Stomach (tissue), 9 donors: ENCODE measurements around the gene TSPAN12. TPM values are rescaled to one million over a fixed set of nuclear protein-coding genes. Genes with fewer than 3 reads are reported as not detected.

Experiments used
- DNase-seq, 2 donors: peaks; one replicate each; pipeline versions ENCODE4 v3.0.0 to v3.0.0-alpha.2; 2013 to 2019
- H3K27ac ChIP-seq, 5 donors: fragments of 200-600 bp in 4 of 5; sonication (generic) in 4 of 5; one replicate each; pipeline ENCODE4 v1.5.1; 2013 to 2019; ENCODE audit warnings: mild to moderate bottlenecking in 1 of 5, moderate library complexity in 1 of 5
- H3K27me3 ChIP-seq, 3 donors: fragments of 200-600 bp; sonication (generic); one replicate each; pipeline ENCODE4 v1.5.1; 2017 to 2019; ENCODE audit warnings: mixed run types in 1 of 3
- H3K36me3 ChIP-seq, 4 donors: fragments of 200-600 bp; sonication (generic); 1 replicate in 3 of 4; 2 replicates in 1 of 4; pipeline ENCODE4 v1.5.1; 2016 to 2019
- H3K4me1 ChIP-seq, 4 donors: fragments of 200-600 bp; sonication (generic); one replicate each; pipeline ENCODE4 v1.5.1; 2016 to 2019
- H3K4me3 ChIP-seq, 4 donors: fragments of 200-600 bp; sonication (generic) in 3 of 4; one replicate each; pipeline ENCODE4 v1.5.1; 2016 to 2019; ENCODE audit warnings: mild to moderate bottlenecking in 1 of 4
- H3K9me3 ChIP-seq, 4 donors: fragments of 200-600 bp; sonication (generic); one replicate each; pipeline ENCODE4 v1.5.1; 2016 to 2019
- EP300 ChIP-seq: sonication (generic); formaldehyde crosslinking; IDR thresholded peaks from one replicate; pipeline ENCODE4 v1.6.1; 2017; ENCODE audit warnings: antibody characterized with exemption
- POLR2A ChIP-seq, 4 donors: fragments of 450-650 bp; IDR thresholded peaks; one replicate each; pipeline ENCODE4 v1.6.1; 2016; ENCODE audit warnings: antibody characterized with exemption in 4 of 4, control low read depth in 2 of 4, mild to moderate bottlenecking in 1 of 4, moderate library complexity in 1 of 4
- POLR2AphosphoS5 ChIP-seq, 3 donors: sonication (generic); formaldehyde crosslinking; IDR thresholded peaks; one replicate each; pipeline ENCODE4 v1.6.1; 2016; ENCODE audit warnings: antibody characterized with exemption in 3 of 3
- WGBS, 5 donors: extraction: QIAGEN DNeasy Blood & Tissue Kit in 3 of 5; methylation state at CpG; one replicate each; pipeline versions ENCODE4 v1.1.5 to v1.1.7; 2013 to 2018; 5-methylcytosine and 5-hydroxymethylcytosine counted together
- intact Hi-C: fragments of 100-400 bp; cut with DNase I; formaldehyde crosslinking; loops from one replicate; pipeline ENCODE4 v1.15.1; 2023; ENCODE audit warnings: low total_unique reads
- polyA plus RNA-seq, 3 donors: library from polyadenylated mRNA; stranded (reverse); fragments of 200-250 nt; gene quantifications; one replicate each; pipeline ENCODE4 v1.2.3, GENCODE V29; 2013
- total RNA-seq, 5 donors: library from RNA; depleted of rRNA; stranded (reverse); fragments of >200 nt; gene quantifications; one replicate each; pipeline versions ENCODE4 v1.1.0 to v1.2.3, GENCODE V29; 2014 to 2016
- TF ChIP-seq, protein P1 (sequence below), 7 experiments: fragments of 450-650 bp in 4 of 7; fragments of 200-600 bp in 3 of 7; sonication (generic) in 3 of 7; IDR thresholded peaks; one replicate each; pipeline ENCODE4 v1.5.1; 2016 to 2019; ENCODE audit warnings: antibody characterized with exemption in 7 of 7, control low read depth in 2 of 7, mild to moderate bottlenecking in 1 of 7
- donor health status: healthy with polysubstance abuse.
- donor health status: Bipolar disorder and iron deficiency.
- donor health status: healthy.

Gene TSPAN12
- total and polyA plus RNA-seq, 8 donors, result 9.8 to 26.6 (median 18.0) TPM; not detected in 1

DNA sequence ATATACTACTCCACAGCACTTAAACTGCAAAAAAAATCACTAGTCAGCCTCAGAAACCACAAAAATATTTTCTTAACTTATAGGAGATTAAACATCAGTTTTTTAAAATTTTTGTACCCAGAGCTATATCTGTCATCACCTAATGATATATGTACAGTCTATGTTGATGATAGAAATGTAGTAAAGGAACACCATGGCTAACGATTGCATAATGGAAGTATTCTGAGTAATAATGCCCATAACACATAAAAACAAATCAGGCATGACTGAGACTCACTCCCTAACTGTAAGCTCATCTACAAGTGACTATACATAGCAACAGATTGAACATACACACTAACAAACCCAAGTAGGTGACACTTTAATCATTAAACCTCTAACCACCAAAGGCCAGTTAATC, 51.3 kb downstream of the TSPAN12 start:
- Histone ChIP-seq H3K4me3 (no peak overlapping the region), H3K36me3 (no peaks in the 10 kb centered on the region), H3K27ac (no peak overlapping the region), H3K27me3 (no peaks in the 10 kb centered on the region), H3K9me3 (no peaks in the 10 kb centered on the region), H3K4me1 (peaks cover 0 to 8% (median 3%) of the 10 kb centered on the region in 4 donors)
- intact Hi-C loops, result no loop called here
- WGBS, 5 donors, result 56 to 91% (median 73%) methylated on average over 1 of the region's 1 CpG
- DNase-seq, result no peak
- TF ChIP-seq EP300, result no peak
- no peak for TF ChIP-seq POLR2AphosphoS5 (IDR thresholded peaks at IDR 0.05)
- TF ChIP-seq, protein P1, sequence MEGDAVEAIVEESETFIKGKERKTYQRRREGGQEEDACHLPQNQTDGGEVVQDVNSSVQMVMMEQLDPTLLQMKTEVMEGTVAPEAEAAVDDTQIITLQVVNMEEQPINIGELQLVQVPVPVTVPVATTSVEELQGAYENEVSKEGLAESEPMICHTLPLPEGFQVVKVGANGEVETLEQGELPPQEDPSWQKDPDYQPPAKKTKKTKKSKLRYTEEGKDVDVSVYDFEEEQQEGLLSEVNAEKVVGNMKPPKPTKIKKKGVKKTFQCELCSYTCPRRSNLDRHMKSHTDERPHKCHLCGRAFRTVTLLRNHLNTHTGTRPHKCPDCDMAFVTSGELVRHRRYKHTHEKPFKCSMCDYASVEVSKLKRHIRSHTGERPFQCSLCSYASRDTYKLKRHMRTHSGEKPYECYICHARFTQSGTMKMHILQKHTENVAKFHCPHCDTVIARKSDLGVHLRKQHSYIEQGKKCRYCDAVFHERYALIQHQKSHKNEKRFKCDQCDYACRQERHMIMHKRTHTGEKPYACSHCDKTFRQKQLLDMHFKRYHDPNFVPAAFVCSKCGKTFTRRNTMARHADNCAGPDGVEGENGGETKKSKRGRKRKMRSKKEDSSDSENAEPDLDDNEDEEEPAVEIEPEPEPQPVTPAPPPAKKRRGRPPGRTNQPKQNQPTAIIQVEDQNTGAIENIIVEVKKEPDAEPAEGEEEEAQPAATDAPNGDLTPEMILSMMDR (IDR thresholded peaks at IDR 0.05), result no peak
- no peak for TF ChIP-seq POLR2A (IDR thresholded peaks at IDR 0.05)

DNA sequence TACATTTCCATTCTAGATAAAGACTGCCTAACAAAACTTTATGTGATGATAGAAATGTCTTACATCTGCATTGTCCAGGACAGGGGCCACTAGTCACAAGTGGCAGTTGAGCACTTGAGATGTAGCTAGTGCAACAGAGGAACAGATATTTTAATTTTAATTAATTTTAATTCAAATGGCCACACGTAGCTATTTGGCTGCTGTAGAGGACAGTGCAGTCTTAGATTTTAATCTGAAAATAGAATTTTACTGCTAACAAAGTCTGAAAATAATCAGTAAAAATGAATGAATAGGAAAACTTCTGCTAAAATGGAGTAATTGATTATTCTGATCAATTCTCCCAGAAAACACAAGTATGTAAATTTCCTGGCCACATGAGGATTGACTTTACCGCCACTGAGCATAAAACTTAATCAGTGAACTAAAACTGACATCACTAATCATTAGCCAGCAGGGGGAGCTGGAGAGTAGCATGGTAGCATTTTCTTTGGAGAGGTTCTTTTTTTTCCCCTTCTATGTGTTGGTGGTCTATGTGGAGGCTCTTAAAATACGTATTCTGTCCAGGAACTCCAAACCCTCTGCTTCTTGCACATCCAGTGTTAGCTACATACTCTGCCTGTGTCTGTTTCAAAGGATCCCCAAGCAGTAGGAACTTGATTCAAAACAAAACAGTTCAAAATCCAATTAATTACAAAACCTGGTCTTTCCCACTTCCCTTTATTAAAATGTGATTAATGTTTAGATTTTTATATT, 52.1 kb downstream of the TSPAN12 start:
- Histone ChIP-seq H3K27ac (no peak overlapping the region), H3K36me3 (no peaks in the 10 kb centered on the region), H3K9me3 (no peaks in the 10 kb centered on the region), H3K4me1 (peaks cover 0 to 8% (median 3%) of the 10 kb centered on the region in 4 donors), H3K27me3 (no peaks in the 10 kb centered on the region), H3K4me3 (no peak overlapping the region)
- intact Hi-C loops, result no loop called here
- TF ChIP-seq POLR2A (IDR thresholded peaks at IDR 0.05), result no peak
- TF ChIP-seq, protein P1 (IDR thresholded peaks at IDR 0.05), result peak in 5 of 7 experiments; percentile 59 to 87 (median 76)
- WGBS, 5 donors, result 29 to 33% (median 31%) methylated on average over 3 of the region's 3 CpGs
- DNase-seq, result peak; percentile 52 to 90

DNA sequence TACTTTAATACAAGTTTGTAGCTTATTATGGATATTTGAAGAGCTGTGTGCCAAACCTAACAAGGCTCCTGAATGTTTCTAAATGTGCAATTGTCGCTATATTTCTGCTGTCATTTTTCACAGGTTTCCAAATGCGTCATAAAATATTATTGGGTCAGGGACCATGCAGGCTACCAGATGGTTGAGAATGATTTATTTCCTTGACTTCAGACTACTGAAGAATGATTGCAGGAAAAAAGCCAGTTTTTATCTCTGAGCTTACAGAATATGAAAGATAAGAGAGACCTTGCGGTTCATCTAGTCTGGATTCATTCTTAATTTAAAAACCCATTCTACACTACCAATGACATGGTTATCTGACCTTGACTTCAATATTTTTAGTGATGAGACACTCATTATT, 55.2 kb downstream of the TSPAN12 start:
- no peak for TF ChIP-seq POLR2AphosphoS5 (IDR thresholded peaks at IDR 0.05)
- no peak for TF ChIP-seq POLR2A (IDR thresholded peaks at IDR 0.05)
- TF ChIP-seq EP300, result no peak
- TF ChIP-seq, protein P1 (IDR thresholded peaks at IDR 0.05), result no peak
- intact Hi-C loops, result loop anchor here (5.0 kb wide), 1 partner anchor 140 kb away; no protein-coding TSS in a partner anchor
- no peaks in the 10 kb centered on the region for H3K9me3 ChIP-seq
- H3K4me3 ChIP-seq, result no peak overlapping the region
- DNase-seq, result no peak
- no peak overlapping the region for H3K27ac ChIP-seq
- H3K36me3 ChIP-seq, result no peaks in the 10 kb centered on the region
- WGBS, 5 donors, result 85 to 94% (median 89%) methylated on average over 3 of the region's 3 CpGs
- no peaks in the 10 kb centered on the region for H3K27me3 ChIP-seq
- peaks cover 0 to 8% (median 3%) of the 10 kb centered on the region in 4 donors for H3K4me1 ChIP-seq

DNA sequence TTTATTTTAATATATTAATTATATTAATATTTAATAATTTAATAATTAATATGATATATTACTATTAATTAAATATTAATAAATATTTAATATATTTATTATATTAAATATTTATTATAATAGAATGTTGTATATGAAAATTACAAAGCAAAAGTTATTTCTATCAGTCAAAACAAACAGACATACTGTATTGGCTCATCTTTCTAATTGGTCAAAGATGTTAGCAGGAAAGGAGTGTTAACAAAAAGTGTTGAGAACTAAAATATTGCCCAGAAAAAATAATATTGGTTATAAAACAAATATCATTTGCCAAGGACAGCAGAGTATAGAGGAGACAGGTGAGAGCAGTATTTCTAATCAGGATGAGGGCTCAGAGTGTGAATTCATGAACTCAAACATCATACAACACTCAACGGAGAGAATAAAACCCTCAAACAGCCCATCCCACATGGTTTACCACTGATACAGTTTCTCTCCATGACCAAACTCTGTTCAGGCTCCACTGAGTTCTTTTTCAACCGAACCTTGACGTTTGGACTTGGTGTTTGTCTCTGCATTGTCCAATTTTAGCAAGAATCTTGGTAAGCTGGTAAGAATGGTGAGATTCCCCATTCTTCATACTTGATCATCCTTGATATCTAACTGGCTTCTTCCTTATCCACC, 58.0 kb downstream of the TSPAN12 start:
- intact Hi-C loops, result loop anchor here (5.0 kb wide), 1 partner anchor 142 kb away; no protein-coding TSS in a partner anchor
- DNase-seq, result no peak
- 83 to 98% (median 94%) methylated on average over 3 of the region's 3 CpGs for WGBS, 5 donors
- H3K9me3 ChIP-seq, result no peaks in the 10 kb centered on the region
- no peak overlapping the region for H3K27ac ChIP-seq
- no peak overlapping the region for H3K4me3 ChIP-seq
- no peaks in the 10 kb centered on the region for H3K36me3 ChIP-seq
- no peak for TF ChIP-seq EP300
- TF ChIP-seq POLR2AphosphoS5 (IDR thresholded peaks at IDR 0.05), result no peak
- TF ChIP-seq, protein P1 (IDR thresholded peaks at IDR 0.05), result no peak
- H3K27me3 ChIP-seq, result no peaks in the 10 kb centered on the region
- H3K4me1 ChIP-seq, result no peaks in the 10 kb centered on the region
